Neural crest cell (in vitro differentiated cells): Measurements from ENCODE around the gene TTN. TPM values are rescaled to one million over a fixed set of nuclear protein-coding genes. Genes with fewer than 3 reads are reported as not detected.

Experiments
- DNase-seq: peaks from one replicate; pipeline ENCODE4 v3.0.0; 2021; ENCODE audit warnings: low read depth, mixed read lengths, low spot score
- H3K27ac Mint-ChIP-seq: one replicate; pipeline ENCODE4 v1.8.0; 2021; ENCODE audit warnings: mild to moderate bottlenecking, mixed read lengths; ENCODE audit not compliant: unreplicated experiment
- H3K27me3 Mint-ChIP-seq: 2 replicates; pipeline ENCODE4 v1.8.0; 2021; ENCODE audit warnings: low read depth, mild to moderate bottlenecking, mixed read lengths
- H3K36me3 Mint-ChIP-seq: 2 replicates; pipeline ENCODE4 v1.8.0; 2021; ENCODE audit warnings: low read depth, mild to moderate bottlenecking, mixed read lengths
- H3K4me1 Mint-ChIP-seq: 2 replicates; pipeline ENCODE4 v1.8.0; 2021; ENCODE audit warnings: mixed read lengths
- H3K4me3 Mint-ChIP-seq: one replicate; pipeline ENCODE4 v1.8.0; 2021; ENCODE audit warnings: mild to moderate bottlenecking, mixed read lengths
- H3K9me3 Mint-ChIP-seq: 2 replicates; pipeline ENCODE4 v1.8.0; 2021; ENCODE audit warnings: mixed read lengths
- total RNA-seq: library from RNA; stranded (reverse); gene quantifications from 2 replicates; pipeline ENCODE4 v1.2.1, GENCODE V29; 2021
- TF ChIP-seq, protein P1 (sequence below): fragments of 200-600 bp; sonication (generic); conservative IDR thresholded peaks from 2 replicates; pipeline ENCODE4 v1.5.0; 2021; ENCODE audit warnings: antibody characterized with exemption, mild to moderate bottlenecking

The TTN gene
- total RNA-seq, 1 donor from 2014 or later: under 0.01 TPM

GRCh38 chr2:178770518-178770917 lies 36.7 kb downstream of the TTN start:
- H3K36me3 Mint-ChIP-seq: no peaks in the 10 kb centered on the region
- TF ChIP-seq, protein P1, sequence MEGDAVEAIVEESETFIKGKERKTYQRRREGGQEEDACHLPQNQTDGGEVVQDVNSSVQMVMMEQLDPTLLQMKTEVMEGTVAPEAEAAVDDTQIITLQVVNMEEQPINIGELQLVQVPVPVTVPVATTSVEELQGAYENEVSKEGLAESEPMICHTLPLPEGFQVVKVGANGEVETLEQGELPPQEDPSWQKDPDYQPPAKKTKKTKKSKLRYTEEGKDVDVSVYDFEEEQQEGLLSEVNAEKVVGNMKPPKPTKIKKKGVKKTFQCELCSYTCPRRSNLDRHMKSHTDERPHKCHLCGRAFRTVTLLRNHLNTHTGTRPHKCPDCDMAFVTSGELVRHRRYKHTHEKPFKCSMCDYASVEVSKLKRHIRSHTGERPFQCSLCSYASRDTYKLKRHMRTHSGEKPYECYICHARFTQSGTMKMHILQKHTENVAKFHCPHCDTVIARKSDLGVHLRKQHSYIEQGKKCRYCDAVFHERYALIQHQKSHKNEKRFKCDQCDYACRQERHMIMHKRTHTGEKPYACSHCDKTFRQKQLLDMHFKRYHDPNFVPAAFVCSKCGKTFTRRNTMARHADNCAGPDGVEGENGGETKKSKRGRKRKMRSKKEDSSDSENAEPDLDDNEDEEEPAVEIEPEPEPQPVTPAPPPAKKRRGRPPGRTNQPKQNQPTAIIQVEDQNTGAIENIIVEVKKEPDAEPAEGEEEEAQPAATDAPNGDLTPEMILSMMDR: no peak
- no peak overlapping the region for H3K27ac Mint-ChIP-seq
- H3K4me3 Mint-ChIP-seq: no peak overlapping the region
- H3K9me3 Mint-ChIP-seq: peaks cover 8% of the 10 kb centered on the region
- peaks cover 15% of the 10 kb centered on the region for H3K27me3 Mint-ChIP-seq
- H3K4me1 Mint-ChIP-seq: no peaks in the 10 kb centered on the region
- no peak for DNase-seq

DNA sequence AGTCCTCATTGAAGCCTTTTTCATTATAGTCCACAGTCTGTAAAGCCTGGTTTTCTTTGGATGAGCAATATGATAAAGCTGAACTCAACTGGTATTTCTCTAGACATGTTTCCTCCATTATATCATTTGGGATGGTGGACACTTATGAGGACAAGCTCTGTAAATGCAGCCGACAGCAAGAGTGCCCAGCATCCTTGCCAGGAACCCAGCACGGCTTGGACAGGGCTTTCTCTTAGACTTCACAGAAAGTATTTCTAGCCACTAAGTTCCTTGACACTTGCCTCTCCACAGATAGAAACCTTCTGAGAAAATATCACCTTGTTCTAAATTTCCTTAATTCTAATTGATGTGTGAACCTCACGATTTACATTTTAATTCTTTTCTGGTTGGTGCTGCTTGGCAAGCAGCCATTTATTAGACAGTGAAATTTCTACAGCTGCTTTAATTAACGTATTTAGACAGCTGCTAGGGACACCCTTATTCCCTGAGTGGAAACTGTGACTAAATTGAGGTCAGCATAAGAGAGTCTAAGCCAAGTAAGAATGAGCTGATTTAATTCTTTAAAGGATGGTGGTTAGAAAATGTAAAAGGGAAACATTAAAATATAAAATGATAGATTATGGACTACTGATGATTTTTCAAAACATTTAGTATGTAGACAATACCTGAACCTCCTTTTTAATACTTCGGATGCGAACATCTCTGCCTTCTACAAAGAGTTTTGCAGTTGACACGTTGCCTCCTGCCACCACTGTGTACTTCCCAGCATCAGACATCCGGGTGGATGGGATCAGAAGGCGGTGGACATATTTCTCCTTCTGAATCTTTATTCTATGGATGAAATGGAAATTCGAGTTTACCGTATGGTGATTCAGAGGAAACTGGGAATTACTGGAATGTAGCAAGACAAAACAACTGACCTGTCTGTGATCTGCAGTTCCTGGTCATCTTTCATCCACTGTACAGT lies 39.8 kb downstream of the TTN start:
- peaks cover 21% of the 10 kb centered on the region for H3K27me3 Mint-ChIP-seq
- no peak for DNase-seq
- no peaks in the 10 kb centered on the region for H3K36me3 Mint-ChIP-seq

GRCh38 chr2:178764097-178764496 lies 43.1 kb downstream of the TTN start:
- Mint-ChIP-seq H3K4me1 (no peaks in the 10 kb centered on the region), H3K9me3 (no peaks in the 10 kb centered on the region), H3K4me3 (no peak overlapping the region), H3K27me3 (peaks cover 21% of the 10 kb centered on the region), H3K36me3 (no peaks in the 10 kb centered on the region), H3K27ac (no peak overlapping the region)
- no peak for DNase-seq
- TF ChIP-seq, protein P1: no peak

More for the DNA sequence above, 39.8 kb downstream of the TTN start:
- TF ChIP-seq, protein P1: no peak
- H3K27ac Mint-ChIP-seq: no peak overlapping the region
- no peaks in the 10 kb centered on the region for H3K4me1 Mint-ChIP-seq
- no peaks in the 10 kb centered on the region for H3K9me3 Mint-ChIP-seq
- no peak overlapping the region for H3K4me3 Mint-ChIP-seq

DNA sequence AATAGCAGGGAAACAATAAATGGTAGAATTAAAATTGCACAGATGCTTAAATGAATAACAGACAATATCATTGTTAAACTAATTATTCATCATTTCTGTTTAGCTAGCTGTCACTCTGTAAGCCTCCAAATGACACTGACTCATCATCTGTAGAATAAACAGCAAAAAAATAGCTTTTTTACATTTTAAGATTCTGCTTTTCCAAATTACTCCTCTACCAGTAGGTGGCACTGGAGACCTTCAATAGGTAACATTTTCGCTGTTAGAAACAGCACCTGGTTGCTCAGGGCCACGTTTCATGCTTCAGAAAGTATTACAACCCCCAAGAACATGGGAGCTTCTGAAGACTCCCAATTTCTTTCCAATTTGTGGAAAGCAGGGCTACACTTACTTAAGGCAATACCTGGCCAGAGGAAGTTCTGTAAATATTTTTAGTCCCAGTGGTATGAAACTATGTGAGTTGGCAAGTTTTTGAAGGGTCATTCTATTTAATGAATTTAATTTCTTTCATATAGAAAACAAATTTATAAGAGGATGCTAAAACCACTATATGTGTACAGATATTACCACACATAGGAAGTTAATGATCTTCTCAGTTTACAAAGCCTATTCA lies 45.4 kb downstream of the TTN start:
- Mint-ChIP-seq H3K4me1 (no peaks in the 10 kb centered on the region), H3K4me3 (no peak overlapping the region), H3K27ac (no peak overlapping the region), H3K9me3 (no peaks in the 10 kb centered on the region), H3K36me3 (no peaks in the 10 kb centered on the region), H3K27me3 (peaks cover 13% of the 10 kb centered on the region)
- TF ChIP-seq, protein P1: peak; percentile 89
- DNase-seq: peak; percentile 7

DNA sequence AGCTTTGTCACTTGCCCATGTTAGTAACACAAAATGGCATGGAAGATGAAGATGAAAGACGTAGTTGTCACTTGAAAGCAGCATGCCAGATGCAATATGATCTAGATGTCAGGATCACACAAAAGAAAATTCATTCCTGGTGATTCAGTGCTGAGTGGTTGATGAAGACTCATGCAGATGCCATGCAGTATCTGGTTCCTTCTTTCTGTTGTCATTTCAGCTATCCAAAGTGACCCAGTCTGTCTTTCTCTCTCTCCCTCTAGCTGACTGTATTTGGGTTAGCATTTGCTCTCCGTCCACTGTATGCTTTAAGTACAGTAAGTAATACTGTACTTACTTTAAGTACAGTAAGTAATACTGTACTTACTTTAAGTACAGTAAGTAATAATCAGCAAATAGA lies 50.4 kb downstream of the TTN start:
- DNase-seq: no peak
- Mint-ChIP-seq H3K4me1 (no peaks in the 10 kb centered on the region), H3K36me3 (no peaks in the 10 kb centered on the region), H3K27ac (no peak overlapping the region), H3K9me3 (no peaks in the 10 kb centered on the region), H3K4me3 (no peak overlapping the region), H3K27me3 (no peaks in the 10 kb centered on the region)
- TF ChIP-seq, protein P1: no peak
